Calu3 (cell line): ENCODE measurements around the gene RSU1. TPM values are rescaled to one million over a fixed set of nuclear protein-coding genes. Genes with fewer than 3 reads are reported as not detected.

Experiments
- BruUV-seq: library from RNA; stranded (reverse); fragments of 400-500 nt; replicated peaks from 2 replicates; lab custom pipeline; 2021; lab: Mats Ljungman, UMichigan
- CTCF ChIA-PET: fragments of 300-600 bp; sonication (Branson Sonifier 250); formaldehyde crosslinking; loops from one replicate; lab custom pipeline; 2022; ENCODE audit warnings: antibody characterized with exemption; lab: Charles Lee
- DNase-seq: peaks from one replicate; pipeline ENCODE4 v3.0.0; 2022
- H3K27ac Mint-ChIP-seq: one replicate; pipeline ENCODE4 v1.8.0; 2022; ENCODE audit warnings: mixed read lengths; ENCODE audit not compliant: unreplicated experiment
- H3K27me3 Mint-ChIP-seq: one replicate; pipeline ENCODE4 v1.8.0; 2022; ENCODE audit warnings: mixed read lengths; ENCODE audit not compliant: unreplicated experiment
- H3K36me3 Mint-ChIP-seq: one replicate; pipeline ENCODE4 v1.8.0; 2022; ENCODE audit warnings: mild to moderate bottlenecking, moderate library complexity, mixed read lengths; ENCODE audit not compliant: insufficient read depth, unreplicated experiment
- H3K4me1 Mint-ChIP-seq: one replicate; pipeline ENCODE4 v1.8.0; 2022; ENCODE audit warnings: mild to moderate bottlenecking, low read depth, mixed read lengths; ENCODE audit not compliant: unreplicated experiment
- H3K4me3 Mint-ChIP-seq: one replicate; pipeline ENCODE4 v1.8.0; 2022; ENCODE audit warnings: mild to moderate bottlenecking, low read depth, moderate library complexity, mixed read lengths; ENCODE audit not compliant: unreplicated experiment
- H3K9me3 Mint-ChIP-seq: one replicate; pipeline ENCODE4 v1.8.0; 2022; ENCODE audit warnings: low read depth, mixed read lengths; ENCODE audit not compliant: unreplicated experiment
- intact Hi-C: fragments of 100-400 bp; cut with micrococcal nuclease; formaldehyde crosslinking; loops from one replicate; pipeline ENCODE4 v1.10.0; 2022; ENCODE audit not compliant: unreplicated experiment
- total RNA-seq: library from RNA; stranded (reverse); gene quantifications from 2 replicates; pipeline ENCODE4 v1.2.3, GENCODE V29; 2022
- TF ChIP-seq, protein P1 (sequence below): fragments of 200-600 bp; IDR thresholded peaks from one replicate; pipeline ENCODE4 v1.8.0; 2022; ENCODE audit warnings: antibody characterized with exemption; ENCODE audit not compliant: unreplicated experiment

The RSU1 gene
- total RNA-seq, 1 experiment from 2014 or later, result 56.8 TPM

DNA sequence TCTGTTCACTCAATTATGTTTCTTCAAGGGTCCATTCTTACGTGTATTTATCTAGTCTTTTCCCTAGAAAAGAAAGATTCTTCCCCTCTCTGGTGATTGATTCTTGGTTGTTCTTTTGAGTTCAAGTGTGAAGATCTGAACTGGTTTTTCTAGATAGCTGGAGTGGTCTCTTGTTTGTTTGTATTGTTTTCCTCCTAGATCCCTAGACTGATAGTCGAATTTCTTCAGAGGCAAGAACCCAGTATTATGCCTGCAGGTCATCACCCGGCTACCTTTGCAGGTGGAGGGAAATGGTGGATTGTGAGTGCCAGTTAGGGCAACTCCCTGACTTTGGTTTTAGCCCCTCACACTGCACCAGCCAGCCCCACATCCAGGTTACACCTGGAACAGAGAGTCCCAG is 2.2 kb upstream of the RSU1 start:
- CTCF ChIA-PET, result no interaction called here
- Mint-ChIP-seq H3K36me3 (peaks cover 25% of the 10 kb centered on the region), H3K4me1 (peaks cover 18% of the 10 kb centered on the region), H3K27me3 (no peaks in the 10 kb centered on the region), H3K9me3 (peaks cover 12% of the 10 kb centered on the region), H3K4me3 (no peak overlapping the region), H3K27ac (no peak overlapping the region)
- no peak for DNase-seq
- intact Hi-C loops, result no loop called here
- BruUV-seq, result no TSS peak
- TF ChIP-seq, protein P1, sequence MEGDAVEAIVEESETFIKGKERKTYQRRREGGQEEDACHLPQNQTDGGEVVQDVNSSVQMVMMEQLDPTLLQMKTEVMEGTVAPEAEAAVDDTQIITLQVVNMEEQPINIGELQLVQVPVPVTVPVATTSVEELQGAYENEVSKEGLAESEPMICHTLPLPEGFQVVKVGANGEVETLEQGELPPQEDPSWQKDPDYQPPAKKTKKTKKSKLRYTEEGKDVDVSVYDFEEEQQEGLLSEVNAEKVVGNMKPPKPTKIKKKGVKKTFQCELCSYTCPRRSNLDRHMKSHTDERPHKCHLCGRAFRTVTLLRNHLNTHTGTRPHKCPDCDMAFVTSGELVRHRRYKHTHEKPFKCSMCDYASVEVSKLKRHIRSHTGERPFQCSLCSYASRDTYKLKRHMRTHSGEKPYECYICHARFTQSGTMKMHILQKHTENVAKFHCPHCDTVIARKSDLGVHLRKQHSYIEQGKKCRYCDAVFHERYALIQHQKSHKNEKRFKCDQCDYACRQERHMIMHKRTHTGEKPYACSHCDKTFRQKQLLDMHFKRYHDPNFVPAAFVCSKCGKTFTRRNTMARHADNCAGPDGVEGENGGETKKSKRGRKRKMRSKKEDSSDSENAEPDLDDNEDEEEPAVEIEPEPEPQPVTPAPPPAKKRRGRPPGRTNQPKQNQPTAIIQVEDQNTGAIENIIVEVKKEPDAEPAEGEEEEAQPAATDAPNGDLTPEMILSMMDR, result no peak

DNA sequence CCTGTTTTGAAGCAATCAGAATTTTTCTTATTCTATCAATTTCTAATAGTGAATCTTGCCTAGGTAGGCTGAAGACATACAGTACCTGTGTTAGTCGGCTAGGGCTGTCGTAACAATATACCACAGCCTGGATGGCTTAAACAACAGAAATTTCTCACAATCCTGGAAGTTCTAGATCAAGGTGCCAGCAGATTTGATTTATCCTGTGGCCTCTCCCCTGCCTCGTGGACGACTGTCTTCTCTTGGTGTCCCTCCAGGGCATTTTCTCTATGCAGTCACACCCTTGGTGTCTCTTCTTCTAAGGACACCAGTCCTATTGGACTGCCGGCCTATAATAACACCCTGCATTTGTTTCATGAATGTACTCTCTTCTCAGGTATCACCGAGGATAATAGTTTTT is 1.8 kb upstream of the RSU1 start:
- Mint-ChIP-seq H3K9me3 (peaks cover 12% of the 10 kb centered on the region), H3K27me3 (no peaks in the 10 kb centered on the region), H3K4me3 (no peak overlapping the region), H3K36me3 (peaks cover 25% of the 10 kb centered on the region), H3K4me1 (peaks cover 18% of the 10 kb centered on the region), H3K27ac (no peak overlapping the region)
- BruUV-seq, result no TSS peak
- TF ChIP-seq, protein P1, result no peak
- DNase-seq, result no peak
- intact Hi-C loops, result no loop called here
- CTCF ChIA-PET, result no interaction called here

DNA sequence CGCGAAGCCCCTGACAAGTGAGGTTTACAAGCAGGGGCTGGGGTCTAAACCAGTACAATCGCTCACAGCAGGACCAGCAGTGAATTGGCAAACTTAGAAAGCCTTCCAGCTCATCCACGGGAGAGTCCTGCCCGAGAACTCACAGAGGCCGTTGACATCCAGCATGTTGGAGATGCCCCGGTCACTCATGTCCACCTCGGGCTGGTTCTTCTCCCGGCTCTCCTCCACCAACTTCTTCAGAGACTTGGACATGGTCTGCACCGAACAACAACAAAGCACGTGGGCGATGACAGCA is 447 bp downstream of the RSU1 start:
- peaks cover 18% of the 10 kb centered on the region for H3K4me1 Mint-ChIP-seq
- no TSS peak for BruUV-seq

DNA sequence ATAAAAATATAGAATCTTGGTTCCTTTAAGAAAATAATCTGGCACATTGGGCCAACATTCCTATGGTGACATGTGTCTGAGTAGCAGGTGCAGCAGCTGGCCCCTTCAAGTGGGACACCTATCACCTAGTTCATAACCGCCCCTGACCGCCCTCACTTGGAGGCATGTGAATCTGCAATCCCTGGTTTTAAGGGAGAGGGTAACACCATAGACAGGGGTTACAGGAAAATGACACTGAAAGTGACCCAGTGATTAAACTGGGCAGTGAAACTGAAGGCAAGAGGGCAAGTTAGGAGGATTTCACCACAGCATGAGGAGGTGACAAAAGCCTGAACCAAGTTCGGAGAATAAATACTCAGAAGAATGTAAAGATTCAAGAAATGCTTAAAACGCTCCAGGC is 1.1 kb downstream of the RSU1 start:
- CTCF ChIA-PET, result no interaction called here
- Mint-ChIP-seq H3K4me1 (peaks cover 18% of the 10 kb centered on the region), H3K27ac (peak overlapping the region; percentile 77), H3K4me3 (peak overlapping the region; percentile 97), H3K9me3 (no peaks in the 10 kb centered on the region), H3K27me3 (no peaks in the 10 kb centered on the region), H3K36me3 (peaks cover 25% of the 10 kb centered on the region)
- peak; percentile 17 for DNase-seq
- intact Hi-C loops, result no loop called here
- no TSS peak for BruUV-seq
- TF ChIP-seq, protein P1, result no peak

More for the DNA sequence above, 447 bp downstream of the RSU1 start:
- Mint-ChIP-seq H3K9me3 (peaks cover under 1% of the 10 kb centered on the region), H3K27ac (peak overlapping the region; percentile 77), H3K4me3 (peak overlapping the region; percentile 97), H3K27me3 (no peaks in the 10 kb centered on the region), H3K36me3 (peaks cover 25% of the 10 kb centered on the region)
- TF ChIP-seq, protein P1, result no peak
- CTCF ChIA-PET, result interaction anchor here (1.0 to 1.1 kb wide), 2 partner anchors 16 to 914 kb away, joined by 4 to 6 read pairs; no protein-coding TSS in a partner anchor
- intact Hi-C loops, result no loop called here
- DNase-seq, result no peak

DNA sequence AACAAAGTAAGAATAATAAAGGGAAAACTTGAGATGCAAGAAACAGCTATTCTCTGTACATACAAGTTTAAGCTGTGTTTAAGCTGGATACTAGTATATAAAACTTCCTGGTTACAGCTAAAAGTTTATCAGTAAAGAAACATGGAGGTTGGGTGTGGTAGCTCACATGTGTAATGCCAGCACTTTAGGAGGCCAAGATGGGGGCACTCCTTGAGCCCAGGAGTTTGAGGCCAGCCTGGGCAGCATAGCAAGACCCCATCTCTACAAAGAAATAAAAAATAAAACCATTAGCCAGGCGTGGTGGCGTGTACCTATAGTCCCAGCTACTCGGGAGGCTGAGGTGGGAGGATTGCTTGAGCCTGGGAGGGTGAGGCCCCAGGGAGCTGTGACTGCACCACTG is 3.2 kb downstream of the RSU1 start:
- CTCF ChIA-PET, result no interaction called here
- Mint-ChIP-seq H3K4me3 (no peak overlapping the region), H3K36me3 (peaks cover 25% of the 10 kb centered on the region), H3K27ac (no peak overlapping the region), H3K9me3 (no peaks in the 10 kb centered on the region), H3K27me3 (no peaks in the 10 kb centered on the region), H3K4me1 (peaks cover 18% of the 10 kb centered on the region)
- TF ChIP-seq, protein P1, result no peak
- BruUV-seq, result no TSS peak
- DNase-seq, result no peak
- intact Hi-C loops, result no loop called here
